GM19438 (cell line): Measurements from ENCODE around the gene FOXJ1.

Source experiments
- ATAC-seq: cut with Tn5 transposase; IDR thresholded peaks from one replicate; pipeline ENCODE4 v1.9.1; 2021; ENCODE audit warnings: low read depth; ENCODE audit not compliant: unreplicated experiment

FOXJ1 gene

DNA sequence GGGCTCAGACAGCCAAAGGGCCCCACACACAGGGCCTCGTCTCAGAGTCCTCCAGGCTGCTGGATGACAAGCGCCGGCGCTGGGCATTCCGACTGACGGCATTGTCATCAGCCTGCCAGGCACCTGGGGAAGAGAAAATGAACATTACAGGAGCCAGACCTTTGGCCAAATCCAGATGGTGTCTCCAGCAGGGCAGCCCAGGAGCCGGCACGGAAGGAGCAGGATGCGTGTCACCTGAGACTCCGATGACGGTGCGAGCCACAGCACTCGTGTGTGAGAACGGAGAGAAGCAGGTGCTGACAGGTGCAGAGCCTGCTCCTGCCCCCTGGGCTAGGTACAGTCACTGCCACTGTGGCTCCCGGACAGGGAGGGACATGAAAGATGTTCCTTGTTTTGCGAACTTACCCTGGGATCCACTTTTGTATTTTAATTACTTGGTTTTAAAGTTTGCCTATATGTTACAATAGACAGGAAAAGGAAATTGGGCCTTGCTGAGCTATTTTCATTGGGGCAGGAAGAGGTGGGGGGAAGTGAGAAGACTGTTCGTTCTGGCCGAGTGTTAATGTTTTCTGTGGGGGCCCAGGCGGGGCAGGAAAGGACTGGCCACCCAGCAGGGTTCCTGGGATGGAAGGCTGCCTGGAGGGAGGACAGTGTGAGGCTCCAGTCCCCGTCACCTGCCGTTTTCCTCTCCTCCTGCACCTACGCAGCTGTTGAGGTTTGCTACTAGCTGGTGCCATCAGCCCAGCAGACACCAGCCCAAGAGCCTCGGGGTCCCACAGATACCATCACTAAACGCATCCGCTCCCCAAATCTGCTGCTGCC, 4.4 kb upstream of the FOXJ1 start:
- no peak for ATAC-seq

- no peak for ATAC-seq
Measured at GRCh38 chr17:76142585-76143041, 1.6 kb upstream of the FOXJ1 start.

DNA sequence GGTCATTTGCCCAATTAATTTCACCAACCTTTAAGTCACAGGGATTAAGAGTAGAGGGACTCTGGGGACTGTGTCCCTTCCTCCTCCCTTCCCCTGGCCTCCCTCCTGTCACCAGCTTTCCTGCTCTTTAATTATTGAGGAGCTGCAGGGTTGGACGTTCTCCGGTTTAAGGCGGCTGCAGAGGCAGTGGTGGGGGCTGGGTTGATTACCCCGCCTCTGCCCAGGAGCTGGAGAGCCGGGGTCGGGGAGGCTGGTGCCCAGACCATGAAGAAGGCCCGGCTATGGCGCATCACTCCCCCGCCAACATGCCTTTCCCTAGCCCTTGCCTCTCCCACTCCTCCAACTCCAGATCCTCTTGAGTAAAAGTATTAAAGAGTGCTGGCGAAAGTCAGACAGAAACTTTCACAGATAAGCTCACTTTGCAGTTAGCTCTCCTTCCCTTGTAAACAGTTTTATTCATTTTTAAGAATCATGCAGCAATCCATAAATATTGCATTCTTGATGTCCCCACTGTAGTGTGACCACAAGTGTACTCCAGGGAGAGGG, 1.1 kb upstream of the FOXJ1 start:
- ATAC-seq: no peak

DNA sequence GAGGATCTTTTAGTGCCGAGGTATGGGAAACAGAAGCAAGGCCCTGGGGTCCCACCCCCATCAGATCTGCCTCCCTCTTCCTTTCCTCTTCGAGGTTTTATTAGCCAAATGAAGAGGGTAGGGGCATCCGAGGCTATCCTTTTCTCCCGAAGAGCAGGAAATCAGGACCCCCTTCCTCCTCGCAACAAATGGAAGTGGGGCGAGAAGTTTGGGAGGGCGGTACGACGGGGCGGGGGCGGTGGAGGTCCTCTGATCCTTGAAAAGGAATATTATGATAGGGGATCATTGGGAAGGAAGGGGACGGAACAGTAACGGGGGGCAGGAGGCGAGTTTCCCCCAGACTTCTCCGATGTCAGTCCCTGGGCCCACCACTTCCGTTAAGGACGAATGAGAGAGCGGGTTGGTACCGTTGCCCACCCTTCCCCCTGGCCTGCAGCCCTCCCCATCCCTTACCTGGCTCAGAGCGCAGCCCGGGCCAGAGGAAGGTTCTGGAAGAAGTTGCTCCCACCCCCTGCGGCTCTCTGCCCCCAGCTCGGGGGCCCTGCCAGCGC, 309 bp downstream of the FOXJ1 start:
- ATAC-seq: no peak

GRCh38 chr17:76139801-76140660, 1.0 kb downstream of the FOXJ1 start:
- ATAC-seq: no peak

GRCh38 chr17:76138896-76139752, 1.9 kb downstream of the FOXJ1 start:
- no peak for ATAC-seq

DNA sequence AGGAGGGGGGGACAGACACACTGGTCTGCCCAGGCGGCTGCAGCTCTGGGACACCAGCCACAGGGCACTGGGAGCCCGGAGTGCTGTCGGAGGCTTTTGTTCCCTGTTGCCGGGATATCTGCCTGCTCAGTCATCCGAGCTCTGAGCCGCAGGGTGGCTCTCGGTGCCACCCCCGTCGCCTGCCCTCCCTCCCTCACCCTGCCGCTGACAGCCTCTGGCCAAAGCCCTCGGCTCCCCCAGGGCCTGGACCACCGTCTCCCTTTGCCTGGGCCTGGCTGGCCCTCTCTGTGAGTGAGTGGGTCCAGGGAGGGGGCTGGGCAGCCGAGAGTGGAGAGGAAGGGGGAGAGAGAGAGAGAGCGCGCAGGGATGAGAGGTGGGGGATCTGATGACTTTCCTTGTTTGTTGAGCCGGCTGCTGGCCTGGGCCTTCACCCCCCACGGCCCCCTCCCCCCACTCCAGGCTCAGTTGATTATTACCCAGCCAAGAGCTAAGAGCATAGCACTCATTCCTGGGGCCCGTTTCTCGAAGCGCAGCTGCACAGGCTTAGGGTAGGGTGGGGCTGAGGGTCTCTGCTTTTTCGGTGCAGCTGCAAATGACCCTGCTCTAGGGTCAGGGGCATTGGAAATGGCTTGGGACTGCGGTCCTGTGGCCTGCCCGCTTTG, 2.7 kb downstream of the FOXJ1 start:
- no peak for ATAC-seq

DNA sequence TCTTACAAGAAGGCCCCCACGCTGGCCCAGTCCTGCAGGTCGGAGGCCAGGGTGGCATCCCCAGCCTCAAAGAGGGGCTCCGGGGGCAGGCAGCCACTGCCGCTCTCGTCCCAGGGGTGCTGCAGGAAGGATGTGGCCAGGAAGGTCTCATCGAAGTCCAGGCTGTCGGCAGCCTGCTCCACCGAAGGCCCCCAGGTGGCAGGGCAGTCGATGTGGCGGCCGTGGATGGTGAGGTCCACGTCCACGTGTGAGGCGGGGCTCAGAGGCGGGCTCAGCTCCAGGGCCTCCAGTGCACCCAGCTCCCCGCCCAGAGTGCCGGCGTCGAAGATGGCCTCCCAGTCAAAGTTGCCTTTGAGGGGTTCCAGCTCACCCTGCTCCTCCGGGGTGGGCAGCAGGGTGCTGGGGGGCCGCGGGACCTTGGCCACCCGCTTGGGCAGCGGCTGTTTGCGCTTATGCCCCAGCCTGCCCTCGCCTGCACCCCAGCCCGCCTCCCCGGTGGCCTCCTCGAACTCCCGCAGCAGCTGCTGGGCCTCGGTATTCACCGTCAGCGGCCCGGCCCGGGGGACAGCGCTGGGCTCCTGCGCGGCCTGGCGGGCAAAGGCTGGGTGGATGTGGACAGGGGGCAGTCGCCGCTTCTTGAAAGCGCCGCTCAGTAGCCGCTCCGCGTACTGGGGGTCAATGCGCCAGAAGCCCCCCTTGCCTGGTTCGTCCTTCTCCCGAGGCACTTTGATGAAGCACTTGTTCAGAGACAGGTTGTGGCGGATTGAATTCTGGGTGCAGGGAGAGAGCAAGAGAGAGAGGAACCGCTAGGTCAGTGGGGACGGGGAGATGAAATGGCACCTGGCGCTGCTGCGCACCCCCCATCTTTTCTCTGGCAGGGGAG, 3.5 kb downstream of the FOXJ1 start:
- no peak for ATAC-seq

GRCh38 chr17:76137001-76137350, 4.1 kb downstream of the FOXJ1 start:
- ATAC-seq: no peak

DNA sequence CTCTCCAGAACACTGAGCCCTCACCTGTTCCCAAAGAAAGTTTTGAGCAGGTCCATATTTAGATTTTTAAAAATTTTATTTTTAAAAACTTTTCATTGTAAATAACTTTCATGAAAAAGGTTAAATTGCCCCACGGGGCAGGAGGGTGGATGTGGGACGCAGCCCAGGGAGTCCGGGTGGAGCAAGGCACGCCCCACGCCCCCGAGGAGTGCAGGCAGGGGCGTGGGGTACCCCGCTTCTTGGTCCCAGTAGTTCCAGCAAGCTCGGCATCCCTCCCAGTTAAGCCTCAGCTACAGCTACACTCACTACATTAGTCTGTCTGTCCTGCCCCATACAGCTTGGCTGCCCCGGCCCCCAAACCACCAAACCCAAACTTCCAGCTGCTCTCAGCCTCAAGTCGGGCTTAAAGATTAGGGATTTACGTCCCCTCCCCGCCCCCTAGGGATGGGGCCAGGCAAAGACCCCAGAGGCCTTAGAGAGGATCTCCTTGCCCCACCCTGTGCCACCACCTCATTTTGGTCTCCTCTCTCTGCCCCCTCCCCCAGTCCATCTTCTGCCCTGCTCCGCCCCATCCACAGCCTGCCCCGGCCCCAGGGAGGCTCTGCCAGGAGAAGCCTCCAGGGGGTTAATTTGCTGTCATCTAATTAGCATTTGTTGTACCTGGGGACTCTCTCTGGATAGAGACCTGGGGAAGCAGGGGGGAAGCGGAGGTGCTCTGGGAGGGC, 4.6 kb downstream of the FOXJ1 start:
- no peak for ATAC-seq

GRCh38 chr17:76135810-76136188, 5.2 kb downstream of the FOXJ1 start:
- ATAC-seq: no peak

DNA sequence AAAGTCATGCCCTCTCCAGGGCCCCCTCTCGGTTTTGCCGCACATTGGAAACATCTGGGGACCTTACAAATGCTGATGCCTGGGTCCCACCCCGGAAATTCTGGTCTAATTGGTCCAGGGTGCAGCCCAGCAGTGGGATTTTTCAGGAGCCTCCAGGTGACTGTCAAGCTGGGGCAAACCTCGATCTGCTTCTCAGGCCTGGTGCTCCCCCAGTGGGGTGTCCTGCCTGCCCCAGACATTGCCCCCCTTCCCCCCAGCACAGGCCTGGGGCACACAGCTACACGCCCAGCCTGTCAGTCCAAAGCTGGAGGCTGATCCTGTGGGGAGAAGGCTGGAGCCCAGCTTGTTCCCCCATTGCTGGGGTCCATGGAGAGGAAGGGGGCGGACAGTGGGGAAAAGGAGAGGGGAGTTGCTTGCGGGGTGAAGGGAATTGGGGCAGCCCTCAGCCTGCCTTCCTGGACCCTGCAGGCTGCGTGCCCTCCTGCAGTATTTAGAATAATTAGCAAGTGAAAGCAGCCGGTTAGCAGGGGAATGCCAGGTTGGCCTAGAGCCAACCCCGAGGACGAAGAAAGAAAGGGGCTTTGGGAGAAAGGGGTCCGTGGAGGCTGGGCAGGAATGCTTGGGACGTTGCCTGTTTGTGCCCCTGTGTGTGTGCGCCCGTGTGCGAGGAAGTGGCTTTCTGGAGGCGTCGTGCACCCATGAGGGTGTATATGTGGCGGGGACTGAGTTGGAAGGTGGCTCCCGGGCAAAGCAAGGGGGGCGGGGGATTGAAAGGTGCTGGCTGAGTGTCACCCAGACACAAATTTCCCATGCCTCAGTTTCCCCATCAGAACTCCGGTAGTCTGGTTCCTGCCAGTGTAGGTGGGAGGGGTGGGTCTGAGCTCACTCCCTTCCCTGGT, 5.9 kb downstream of the FOXJ1 start:
- no peak for ATAC-seq

DNA sequence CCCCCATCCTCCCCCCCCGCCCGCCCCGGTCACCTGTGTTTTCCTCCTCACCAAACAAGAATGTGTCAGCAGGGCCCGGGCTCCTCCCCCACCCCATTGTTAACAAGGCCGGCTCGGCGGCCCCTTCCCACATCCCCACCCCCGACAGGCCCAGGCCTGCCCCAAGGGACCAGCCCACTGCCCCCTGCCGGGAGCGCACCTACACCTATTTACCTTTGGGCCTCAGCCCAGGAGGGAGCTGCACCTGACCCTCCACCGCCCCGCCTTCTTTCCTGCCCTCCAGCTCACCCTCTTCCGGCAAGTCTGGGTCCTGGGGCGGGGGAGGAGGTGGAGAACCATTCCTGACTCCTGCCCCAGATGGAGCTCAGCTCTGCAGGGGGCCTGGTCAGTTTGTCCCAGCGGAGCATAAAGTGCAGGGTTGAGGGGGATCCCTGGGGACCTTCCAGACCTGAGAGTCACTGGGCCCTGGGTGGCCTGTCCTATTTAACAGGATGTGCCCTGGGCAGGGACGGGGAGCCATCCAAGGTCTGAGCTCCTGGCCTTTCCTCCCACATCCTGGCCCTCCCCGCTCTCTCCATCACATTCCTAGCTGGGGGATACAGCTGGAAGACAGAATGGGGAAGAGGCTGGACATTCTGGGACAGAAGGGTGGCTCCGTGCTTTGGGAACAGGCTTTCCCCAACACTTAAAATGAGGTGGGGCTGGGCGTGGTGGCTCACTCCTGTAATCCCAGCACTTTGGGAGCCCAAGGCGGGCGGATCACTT, 8.3 kb downstream of the FOXJ1 start:
- no peak for ATAC-seq

GRCh38 chr17:76131692-76132573, 9.1 kb downstream of the FOXJ1 start:
- no peak for ATAC-seq

DNA sequence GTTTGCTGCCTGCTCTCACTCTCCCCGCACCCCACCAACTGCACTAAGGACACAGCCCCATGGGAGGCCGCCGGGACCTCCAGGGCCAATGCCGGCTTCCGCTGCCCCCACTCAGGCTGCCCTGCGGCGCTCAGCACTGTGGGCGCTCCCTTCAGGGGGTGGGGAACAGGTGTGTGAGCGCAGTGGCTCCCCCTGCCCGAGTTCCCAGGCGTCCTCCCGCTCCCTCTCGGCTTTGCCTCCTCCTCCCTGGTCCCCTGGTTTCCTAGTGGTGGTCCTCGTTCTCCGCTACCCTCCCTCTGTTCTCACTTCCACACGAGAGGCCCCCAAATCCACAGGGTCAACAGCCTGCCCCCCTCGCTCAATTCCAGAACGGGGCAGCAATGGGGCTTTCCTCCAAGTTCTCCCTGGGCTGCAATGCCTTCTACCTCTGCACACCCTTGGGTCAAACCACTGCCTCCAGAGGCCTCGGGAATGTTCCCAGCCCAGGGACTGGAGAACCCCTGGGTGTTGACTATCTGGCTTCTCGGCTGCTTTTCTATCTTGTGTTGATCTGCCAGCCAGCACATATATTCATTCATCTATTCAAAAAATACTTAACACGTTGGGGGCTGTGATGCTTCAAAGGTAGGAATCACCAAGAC, 9.9 kb downstream of the FOXJ1 start:
- no peak for ATAC-seq
